HG02973 (cell line): Measurements from ENCODE around the gene BZW2.
A peak's percentile ranks its signal among the peaks of the same experiment; 100 is the strongest.

Experiments used
- ATAC-seq: cut with Tn5 transposase; IDR thresholded peaks from one replicate; pipeline ENCODE4 v1.9.1; 2021; ENCODE audit warnings: moderate library complexity; ENCODE audit not compliant: unreplicated experiment

The BZW2 gene

DNA sequence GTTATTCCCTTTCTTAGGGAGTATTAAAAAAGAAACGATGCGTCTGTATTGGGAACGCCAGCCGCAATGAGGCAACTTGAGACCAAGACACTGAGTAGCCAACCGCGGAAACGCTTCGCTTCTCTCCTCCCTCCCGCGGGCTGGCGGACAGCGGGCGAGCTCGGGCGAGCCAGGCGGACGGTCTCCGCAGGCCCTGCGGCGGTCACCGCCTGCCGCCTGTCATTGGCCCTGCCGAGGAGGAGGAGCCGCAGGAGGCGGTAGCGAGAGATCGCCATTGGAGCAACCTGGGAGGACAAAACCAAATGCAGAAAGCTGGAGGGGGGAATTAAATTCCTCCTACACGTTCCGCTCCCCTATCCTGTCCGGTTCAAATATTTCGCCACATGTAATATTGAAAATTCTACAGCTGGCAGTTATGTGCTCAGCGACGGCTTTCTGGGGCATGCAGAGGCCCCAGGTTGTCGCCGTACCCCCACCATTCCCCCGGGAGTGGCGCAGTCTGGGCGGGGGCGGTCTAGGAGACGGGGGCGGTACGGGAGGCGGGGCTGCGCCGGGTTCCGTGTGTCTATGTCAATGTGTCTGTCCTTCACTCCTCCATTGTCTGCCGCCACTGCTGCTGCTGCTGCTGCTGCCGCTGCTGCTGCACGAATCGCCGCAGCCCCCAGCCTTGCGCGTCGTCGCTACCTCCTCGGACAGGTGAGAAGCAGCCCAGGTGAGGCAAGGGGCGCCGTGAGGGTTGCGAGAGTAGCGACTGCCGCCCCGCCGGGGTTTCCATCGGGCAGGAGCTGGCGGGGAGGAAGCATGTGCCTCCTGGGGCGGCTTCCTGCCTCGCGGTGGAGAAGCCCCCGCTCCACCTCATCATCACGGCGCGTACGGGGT lies at the start of gene BZW2, which contains the start of gene ANKMY2:
Gene BZW2 (plus strand): TSS at position 589 of the 879 bp plus-strand sequence. CDS start 19,263 bp downstream, outside the sequence.
Gene ANKMY2 (minus strand): TSS at position 162 of the 879 bp plus-strand sequence. CDS start 181 bp downstream, outside the sequence.
- peak; percentile 97 for ATAC-seq

DNA sequence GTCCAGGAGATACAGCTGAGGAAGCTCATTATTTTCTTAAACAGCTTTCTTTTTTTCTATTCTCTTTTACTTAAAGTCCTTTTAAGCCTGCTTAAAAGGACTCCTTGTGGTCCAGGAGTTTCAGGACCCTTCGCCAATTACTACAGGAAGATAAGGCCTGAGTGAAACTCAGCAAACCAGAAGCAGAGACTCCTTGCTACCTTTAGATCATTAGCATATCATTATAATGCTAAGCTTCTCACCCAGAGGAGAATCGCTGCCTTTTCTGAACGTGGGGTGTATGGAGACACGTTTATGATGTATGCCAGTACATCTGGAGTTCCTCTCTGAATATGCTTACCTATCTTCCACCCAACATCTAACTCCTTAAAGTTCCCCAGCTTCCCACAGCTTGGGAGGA lies 48.0 kb upstream of the BZW2 start:
- no peak for ATAC-seq

DNA sequence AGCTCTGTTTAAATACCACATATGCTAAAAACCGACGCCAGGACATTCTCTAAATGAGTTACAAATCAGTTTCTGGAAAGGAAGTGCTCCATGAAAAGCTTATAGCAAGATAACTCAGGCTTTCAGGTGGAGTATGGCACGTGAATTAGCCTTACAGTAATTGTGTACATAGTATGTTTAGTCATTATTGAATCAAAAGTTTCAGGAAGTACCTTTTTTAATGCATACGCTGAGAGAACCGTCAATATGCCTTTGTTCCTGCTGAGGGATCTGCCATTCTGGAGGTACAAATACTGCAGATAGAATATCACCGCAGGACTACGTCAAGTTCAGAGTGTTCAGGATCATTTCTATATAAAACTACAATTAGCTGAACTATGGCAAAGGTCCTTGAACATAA lies 46.1 kb upstream of the BZW2 start:
- no peak for ATAC-seq

DNA sequence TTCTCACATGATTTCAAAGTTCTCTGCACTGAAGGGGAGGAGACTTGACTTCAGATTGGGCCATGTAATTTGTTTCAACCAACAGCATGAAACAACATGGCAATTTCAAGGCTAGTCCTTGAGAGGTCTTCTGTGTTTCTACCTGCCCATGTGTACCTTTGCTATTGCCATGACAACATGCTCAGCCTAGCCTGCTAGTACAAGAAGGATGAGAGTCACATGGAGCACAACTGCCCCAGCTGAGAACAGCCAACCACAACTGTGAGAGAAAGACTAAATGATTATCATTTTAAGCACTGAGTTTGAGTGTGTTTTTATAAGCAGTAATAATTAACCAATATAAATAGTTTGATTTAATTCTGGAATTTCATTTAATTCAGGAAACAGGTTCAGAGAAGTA lies 42.3 kb upstream of the BZW2 start:
- no peak for ATAC-seq

DNA sequence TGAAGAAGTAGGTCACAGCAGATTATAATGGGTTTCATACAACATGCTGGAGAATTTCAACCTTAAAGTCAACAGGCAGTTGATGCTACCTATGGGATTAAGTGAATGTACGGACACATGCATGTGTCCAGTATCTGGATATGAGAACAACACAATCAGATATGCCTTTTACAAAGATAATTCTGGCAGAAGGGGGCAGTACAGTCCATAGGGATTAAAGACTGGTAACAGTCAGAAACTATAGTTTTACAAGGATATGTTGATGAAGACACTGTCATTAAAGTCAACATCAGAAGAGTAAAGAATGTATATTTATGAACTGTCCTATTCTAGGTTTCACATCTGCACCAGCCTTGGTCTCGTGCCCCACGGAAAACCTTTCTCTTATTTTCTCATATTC lies 41.9 kb upstream of the BZW2 start:
- ATAC-seq, result no peak

DNA sequence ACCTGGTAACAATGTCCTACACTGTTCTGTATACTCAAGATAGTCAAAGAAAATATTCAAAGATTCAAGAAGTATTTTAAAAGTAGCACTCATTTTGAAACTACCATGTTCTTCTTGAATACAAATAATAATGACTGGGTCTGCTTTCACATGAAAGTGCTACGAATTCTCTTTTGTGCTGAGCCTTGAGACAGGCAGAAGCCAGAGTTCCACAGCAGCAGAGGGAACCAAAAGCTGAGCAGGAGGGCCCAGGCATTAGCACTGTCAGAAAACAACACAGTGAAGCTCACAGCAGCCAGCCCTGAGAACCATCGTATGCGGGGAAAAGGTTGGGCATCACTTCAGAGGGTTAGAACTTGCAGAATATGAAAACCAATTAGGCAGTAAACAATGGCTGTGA lies 39.3 kb upstream of the BZW2 start:
- no peak for ATAC-seq

DNA sequence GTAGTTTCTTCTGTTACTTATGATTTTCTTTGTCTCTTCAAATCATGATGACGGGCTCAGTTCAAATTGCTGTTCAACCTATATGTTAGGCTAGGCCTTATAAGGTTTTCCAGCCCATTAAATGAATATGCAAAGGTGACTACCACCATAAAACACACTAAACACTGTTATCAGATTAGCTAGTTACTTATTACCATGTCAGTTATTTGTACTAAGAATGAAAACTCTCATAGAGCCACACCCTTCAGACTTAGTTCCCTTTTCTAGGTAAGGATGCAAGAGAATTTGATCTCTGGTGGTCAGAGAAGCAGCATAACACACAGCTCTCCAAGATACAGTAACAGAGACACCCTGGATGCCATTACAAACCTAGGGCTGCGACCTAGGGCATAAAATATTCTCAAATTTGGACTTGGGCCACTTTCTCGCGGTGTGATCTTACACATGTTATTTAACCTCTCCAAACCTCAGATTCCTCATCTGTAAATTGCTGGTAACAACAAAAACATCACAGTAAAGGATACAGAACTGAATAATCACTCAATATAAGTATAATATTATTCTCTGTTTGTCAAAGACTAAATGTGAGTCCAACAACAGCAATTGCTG lies 36.0 kb upstream of the BZW2 start:
- peak; percentile 89 for ATAC-seq

DNA sequence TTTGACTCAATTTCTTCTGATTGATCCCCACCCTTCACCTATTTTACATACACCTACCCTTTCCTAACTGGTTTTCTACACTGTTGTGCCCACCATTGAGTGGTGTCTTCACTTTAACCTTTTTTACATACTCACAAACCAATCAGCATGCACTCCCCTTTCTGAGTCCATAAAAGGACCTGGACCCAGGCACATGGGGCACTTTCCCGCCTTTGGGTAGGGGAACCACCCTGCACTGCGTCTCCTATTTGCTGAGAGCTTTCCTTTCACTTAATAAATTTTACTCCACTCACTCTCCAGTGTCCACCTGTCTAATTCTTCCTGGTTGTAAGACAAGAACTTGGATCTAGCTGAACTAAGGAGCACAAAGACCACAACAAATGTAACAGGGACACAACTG lies 34.3 kb upstream of the BZW2 start:
- ATAC-seq, result no peak

DNA sequence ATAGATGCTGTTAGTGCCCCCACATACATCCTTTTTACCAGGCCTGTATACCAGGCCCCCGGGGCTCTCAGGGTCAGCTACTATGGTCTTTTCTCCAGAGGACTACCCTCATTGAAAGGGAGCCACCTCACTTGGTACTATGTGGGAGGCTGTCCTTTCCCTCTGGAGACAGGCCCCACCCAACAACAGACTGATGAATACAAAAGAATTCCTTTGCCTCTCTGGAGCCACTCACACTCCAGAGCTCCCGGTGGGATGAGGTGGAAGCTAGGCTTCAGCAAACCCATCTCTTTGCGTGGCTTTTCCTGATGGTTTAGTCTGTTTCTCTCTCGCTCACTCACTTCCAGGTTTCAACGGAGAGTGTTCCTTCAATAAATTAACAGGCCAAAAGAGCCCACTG lies 30.8 kb upstream of the BZW2 start:
- ATAC-seq, result no peak

DNA sequence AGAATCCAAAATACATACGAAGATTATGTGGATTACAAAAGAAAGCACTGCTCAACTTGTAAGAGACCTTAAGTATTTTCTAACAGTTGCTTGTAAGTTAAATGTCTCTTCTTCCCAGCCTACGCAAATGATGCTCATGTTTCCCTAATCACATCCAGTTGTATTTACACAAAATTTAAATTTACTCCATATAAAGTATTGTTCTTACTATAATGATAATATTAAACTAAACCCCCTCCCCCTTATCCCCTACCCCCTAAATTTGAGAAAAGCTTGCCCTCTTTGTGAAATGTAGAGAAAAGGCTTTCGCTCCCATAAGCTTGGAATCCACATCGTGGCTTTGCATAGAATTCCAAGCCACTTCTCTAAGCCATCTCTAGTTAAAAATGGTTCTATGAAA lies 29.9 kb upstream of the BZW2 start:
- no peak for ATAC-seq

DNA sequence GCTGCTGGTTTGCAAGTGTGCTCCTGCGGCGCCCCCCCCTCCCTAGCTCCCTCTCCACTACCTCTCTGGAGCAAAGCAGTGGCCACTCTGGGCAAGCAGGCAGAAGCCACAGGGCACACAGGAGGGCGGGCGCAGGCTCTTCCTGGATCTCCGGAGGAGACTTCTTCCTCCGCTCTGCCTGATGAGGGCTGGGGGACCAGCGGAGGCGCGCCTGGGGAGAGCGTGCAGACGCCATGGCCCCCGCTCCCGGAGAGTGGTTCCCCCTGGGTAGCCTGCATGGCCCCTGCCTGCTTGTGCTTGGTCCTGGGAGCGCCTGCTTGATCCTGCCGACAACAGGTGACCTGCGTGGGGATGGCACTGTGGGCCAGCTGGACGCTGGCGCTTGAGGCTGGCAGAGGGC lies 29.4 kb upstream of the BZW2 start:
- no peak for ATAC-seq

DNA sequence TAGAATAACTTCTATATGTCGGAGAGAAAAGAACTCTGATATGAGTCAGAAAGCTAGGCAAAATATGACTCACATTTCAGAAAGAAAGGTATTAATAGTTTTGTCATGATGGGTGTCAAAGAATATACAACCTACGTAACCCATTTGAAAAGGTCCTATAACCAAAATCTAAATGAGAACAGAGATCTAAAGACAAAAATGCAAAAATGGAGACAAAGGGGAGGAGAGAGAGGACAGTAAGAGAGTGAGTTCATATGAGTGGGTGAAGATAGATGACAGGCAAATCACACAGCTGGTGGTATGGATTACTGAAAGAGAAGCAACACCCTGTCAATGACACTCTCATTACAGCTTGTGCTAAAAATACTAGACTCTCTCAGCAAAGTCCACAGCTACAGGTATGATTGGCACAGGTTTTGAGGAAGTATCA lies 26.0 kb upstream of the BZW2 start:
- peak; percentile 89 for ATAC-seq

DNA sequence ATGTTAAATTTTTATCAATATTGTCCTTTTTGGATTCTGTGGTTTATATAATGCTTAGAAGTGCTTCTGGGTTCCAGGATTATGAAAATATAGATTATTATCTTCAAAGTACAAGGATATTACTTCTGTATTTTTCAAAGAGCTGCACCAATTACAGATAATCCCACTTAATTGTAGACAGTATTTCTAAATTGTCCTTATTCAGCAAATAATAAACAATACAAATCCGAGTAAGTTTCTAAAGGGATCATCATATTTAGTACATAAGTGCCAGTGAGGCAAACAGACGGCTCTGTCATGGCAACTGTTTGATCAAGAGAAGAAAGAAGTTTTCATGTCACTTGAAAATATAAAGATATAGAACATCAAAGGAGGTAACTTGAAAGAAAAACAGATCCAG lies 19.6 kb upstream of the BZW2 start:
- no peak for ATAC-seq

DNA sequence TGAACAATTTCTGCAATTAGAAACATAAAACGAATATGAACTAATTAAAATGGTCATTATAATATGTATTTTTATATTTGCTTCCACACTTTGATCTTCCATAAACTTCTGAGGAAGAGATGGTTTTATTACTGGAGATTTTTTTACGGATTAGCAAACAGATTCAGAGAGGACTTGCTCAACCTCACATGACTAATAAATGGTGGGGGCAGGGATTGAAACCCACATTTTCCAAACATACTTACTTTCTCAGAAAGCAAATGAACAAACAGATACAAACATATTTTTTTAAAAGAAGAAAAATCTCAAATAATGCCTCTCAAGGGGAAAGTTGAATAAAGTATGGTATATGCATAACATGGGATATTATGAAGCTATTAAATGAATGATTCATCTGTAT lies 18.7 kb upstream of the BZW2 start:
- no peak for ATAC-seq

DNA sequence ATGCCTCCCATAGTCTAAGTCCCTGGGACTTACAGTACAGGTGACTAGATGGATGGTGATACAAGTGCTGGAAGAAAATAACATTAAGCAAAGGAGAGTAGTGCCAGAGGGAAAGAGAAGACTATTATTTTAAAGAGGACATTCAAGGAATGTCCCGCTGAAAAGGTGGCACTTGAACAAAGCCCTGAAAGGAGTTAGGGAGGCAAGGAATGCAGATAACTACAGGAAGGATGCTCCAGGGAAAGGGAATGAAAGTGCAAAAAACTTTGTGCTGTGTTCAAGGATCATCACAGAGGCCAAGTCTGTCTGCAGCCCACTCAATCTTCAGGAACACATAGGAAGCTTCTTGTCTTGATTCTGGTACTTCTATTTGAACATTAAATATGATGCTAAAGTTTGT lies 15.3 kb upstream of the BZW2 start:
- no peak for ATAC-seq

DNA sequence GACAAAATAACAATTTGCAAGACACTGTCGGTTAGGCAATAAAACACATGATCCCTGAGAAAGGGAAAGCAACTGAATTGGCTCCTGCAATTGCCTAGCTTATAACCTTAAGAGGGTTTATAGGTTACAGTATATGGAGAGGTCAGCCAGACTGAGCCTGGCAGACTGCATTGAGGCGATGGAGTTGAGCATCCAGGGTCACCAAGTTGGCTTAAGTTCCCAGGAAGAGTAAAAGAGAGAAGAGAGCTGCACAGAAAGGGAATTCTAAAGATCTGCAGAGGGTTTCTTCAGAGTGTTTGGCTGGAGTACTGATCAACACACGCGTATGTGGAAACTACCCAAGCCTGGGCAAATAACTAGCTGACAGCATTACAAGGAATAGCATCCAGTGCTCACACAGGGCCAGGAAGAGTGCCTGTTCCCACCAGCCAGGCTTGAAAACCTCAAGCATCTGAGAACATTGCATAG lies 11.7 kb upstream of the BZW2 start:
- ATAC-seq, result no peak

DNA sequence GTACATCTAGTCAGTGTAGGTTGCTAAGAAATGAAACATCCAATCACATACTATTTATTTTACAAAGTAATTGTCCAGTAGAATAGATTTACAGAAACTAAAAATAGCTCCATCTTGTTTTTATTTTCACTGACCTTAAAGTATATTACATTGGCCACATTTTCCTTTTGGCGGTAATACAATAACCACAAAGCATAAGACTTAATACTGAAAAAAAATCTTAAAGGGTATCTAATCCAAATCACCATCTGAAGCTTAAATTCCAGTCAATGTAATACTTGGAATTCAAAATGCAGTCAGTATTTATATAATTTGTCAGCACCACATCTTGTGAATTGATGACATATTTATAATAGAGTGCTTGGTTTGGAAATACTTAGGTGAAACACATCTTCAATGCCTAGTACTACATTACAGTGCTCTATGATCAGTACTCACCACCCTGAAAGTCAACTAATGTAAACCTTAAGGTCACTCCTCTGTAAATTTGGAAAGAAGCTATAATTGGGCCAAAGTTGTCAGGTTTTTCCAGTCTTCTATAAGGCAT lies 9.4 kb upstream of the BZW2 start:
- no peak for ATAC-seq

DNA sequence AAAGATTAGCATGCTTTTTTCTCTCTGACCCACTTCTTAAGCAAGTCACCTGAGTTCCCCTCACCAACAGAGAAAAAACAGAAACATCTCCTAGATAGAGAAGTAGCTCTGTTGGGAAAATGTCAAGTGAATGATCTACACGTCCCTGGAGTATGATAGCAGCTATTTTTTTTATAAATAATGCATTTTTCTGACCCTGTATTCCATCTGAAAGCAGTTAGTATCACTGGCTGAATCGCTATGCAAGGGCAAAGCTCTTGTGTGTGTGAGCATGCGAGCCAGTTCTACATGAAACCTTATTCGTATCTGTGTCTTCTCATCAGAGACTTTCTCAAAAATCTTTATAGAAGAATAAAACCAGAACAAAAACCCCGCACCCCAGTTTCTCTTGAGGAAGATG lies 8.6 kb upstream of the BZW2 start:
- ATAC-seq, result no peak

DNA sequence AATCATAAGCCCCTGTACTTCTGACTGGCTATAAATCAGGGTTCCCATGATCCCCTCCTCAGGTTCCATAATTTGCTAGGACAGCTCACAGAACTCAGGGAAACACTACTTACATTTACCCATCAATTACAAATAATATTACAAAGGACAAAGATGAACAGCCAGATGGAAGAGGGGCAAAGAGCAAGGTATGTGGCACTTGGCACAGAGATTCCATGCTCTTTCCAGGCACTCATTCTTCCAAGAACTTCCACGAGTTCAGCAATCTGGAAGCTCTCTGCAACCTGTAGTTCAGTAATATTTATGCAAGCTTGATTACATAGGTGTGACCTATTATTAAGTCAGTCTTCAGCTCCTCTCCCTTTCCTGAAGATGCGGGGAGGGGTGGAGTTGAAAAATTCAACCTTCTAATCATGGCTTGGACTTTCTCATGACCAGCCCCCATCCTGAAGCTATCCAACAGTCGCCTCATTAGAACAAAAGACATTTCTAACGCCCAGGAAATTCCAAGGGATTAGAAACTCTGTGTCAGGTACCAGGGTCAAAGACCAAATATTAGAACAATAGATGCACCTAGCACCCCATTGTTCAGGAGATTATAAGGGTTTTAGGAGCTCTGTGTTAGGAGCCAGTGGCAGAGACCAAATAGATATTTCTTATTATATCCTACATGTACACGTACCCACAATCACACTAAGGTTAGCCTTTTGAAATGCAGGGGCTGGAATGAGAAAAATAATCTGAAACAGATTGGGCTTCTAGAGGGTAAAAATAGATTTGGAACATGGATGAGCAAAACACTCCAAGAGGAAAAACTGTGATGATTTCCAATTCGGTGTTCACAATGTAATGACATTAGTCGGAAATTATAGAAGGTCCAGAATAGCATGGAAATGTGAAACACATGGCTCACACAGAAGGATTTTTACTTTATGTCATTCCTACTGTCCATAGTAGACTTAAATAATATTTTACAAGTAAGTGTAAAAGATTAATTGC lies 7.4 kb upstream of the BZW2 start:
- no peak for ATAC-seq

DNA sequence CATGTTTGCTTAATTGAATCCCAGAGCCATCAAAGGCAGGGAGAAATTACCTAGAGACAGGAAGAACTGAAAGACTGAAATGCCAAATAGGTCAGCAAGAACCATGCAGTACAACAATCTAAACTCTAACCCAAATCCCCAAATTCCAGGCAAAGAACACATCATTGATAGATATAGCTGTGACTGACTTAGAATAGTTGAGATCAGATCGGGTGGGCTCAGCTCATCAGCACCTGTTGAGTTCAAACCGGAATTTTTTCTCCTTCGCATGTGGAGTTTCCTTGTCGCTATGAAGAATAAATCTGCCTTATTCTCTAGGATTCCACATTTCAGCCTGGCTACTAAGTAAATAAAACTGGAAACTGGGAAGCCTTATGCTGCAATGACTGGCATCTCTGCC lies 1.8 kb upstream of the BZW2 start:
- ATAC-seq, result no peak
